Muscle of leg (tissue), 11 donors: Measurements from ENCODE around the gene RAD51B. TPM values are rescaled to one million over a fixed set of nuclear protein-coding genes. Genes with fewer than 3 reads are reported as not detected.
A peak's percentile ranks its signal among the peaks of the same experiment; 100 is the strongest.

Experiments
- DNase-seq: peaks from one replicate; pipeline ENCODE4 v3.0.0; 2013
- H3K27ac ChIP-seq: one replicate; pipeline ENCODE4 v1.5.1; 2013; ENCODE audit warnings: mild to moderate bottlenecking, low read length, control low read depth
- H3K27me3 ChIP-seq: one replicate; pipeline ENCODE4 v1.6.1; 2013; ENCODE audit warnings: low read length; ENCODE audit not compliant: control insufficient read depth, insufficient read depth
- H3K36me3 ChIP-seq: one replicate; pipeline ENCODE4 v1.6.1; 2013; ENCODE audit warnings: low read length; ENCODE audit not compliant: control insufficient read depth, insufficient read depth
- H3K4me1 ChIP-seq: one replicate; pipeline ENCODE4 v1.6.1; 2013; ENCODE audit warnings: low read length; ENCODE audit not compliant: control insufficient read depth, insufficient read depth
- H3K4me3 ChIP-seq: one replicate; pipeline ENCODE4 v1.5.1; 2013; ENCODE audit warnings: low read length, control low read depth
- H3K9me3 ChIP-seq: replicated peaks from 2 replicates; pipeline ENCODE4 v1.6.1; 2013; ENCODE audit warnings: low read depth, low read length; ENCODE audit not compliant: control insufficient read depth
- WGBS: methylation state at CpG from one replicate; pipeline ENCODE4 v1.1.5; 2013; ENCODE audit warnings: missing lambda C conversion rate; ENCODE audit not compliant: insufficient coverage; 5-methylcytosine and 5-hydroxymethylcytosine counted together
- polyA plus RNA-seq, 8 donors: library from polyadenylated mRNA; unstranded; fragments of 120-200 nt; gene quantifications; one replicate each; pipeline versions ENCODE4 v1.2.1 to v1.2.3, GENCODE V29; 2013; ENCODE audit warnings: inconsistent platforms in 1 of 8, low replicate concordance in 1 of 8; ENCODE audit not compliant: insufficient read length in 8 of 8, insufficient read depth in 1 of 8
- total RNA-seq: library from RNA; stranded (reverse); fragments of 120-200 nt; gene quantifications from one replicate; pipeline ENCODE4 v1.2.4, GENCODE V29; 2013

Gene RAD51B
- total and polyA plus RNA-seq, 9 donors, result 6.0 to 16.5 (median 7.2) TPM

GRCh38 chr14:68273413-68273812 lies 453.8 kb downstream of the RAD51B start:
- Histone ChIP-seq H3K9me3 (no peaks in the 10 kb centered on the region), H3K36me3 (no peaks in the 10 kb centered on the region)

DNA sequence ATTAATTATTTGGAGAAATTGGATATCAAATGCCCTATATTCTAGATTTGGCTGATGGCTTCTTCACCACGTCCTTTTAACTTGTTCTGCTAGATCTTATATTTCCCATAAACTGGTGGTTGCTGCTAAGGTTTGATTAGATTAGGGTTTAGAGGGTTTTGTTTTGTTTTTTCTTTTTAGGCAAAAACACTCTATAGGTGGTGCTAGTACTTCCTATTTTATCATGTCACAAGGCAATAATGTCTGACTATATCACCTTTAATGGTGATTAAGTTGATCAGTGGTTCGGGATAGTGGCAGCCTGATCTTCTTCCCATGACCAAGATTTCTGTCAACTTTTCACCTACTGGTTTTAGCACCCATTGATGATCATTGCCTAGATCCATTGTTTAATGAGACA lies 455.1 kb downstream of the RAD51B start:
- DNase-seq, result no peak
- H3K9me3 ChIP-seq, result no peaks in the 10 kb centered on the region
- no CpG with 5 or more reads among the region's 2 CpGs for WGBS

More at GRCh38 chr14:68273413-68273812, 453.8 kb downstream of the RAD51B start:
- no peak overlapping the region for H3K27ac ChIP-seq
- H3K27me3 ChIP-seq, result no peaks in the 10 kb centered on the region
- peaks cover 11% of the 10 kb centered on the region for H3K4me1 ChIP-seq
- H3K4me3 ChIP-seq, result no peak overlapping the region
- no CpG with 5 or more reads among the region's 4 CpGs for WGBS
- no peak for DNase-seq

DNA sequence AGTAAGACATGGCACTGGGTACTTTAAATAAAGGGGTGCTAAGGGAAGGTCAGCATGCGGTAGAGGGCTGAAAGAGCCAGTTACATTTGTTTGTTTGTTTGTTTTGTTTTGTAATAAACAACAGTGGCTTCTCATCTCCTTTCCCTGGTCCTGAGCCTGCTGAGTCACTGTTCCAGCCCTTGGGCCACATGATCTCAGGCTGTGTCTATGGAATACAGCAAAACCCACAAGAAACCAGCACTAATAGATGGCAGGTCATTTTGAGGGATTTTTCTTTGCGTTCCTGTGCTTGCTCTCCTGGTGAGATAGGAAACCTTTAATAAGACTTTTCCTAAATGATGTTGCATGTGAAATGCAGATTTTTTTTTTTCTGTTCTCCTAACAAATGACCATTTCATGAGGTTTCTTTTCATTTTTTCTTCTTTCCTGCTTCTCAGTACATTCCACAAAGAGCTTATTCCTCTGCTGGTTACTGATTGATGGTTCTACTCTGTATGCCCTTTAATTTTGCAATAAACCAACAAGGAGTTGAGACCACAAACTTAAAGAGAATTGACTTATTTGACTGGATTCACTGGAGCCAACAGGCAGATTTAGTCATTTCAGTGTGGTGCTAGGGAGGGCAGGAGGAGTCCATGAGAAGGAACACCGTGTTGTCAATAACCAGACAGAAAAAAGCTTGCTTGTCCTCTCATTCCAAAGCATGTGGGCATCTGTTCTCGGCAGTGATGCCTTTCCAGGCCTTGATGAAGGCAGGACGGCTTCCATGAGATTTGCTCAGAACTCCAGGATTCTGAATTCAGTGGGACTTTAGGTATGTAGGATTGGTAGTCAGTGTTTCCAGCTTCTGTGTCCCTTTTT lies 459.2 kb downstream of the RAD51B start:
- Histone ChIP-seq H3K27ac (no peak overlapping the region), H3K36me3 (no peaks in the 10 kb centered on the region), H3K4me1 (peaks cover 14% of the 10 kb centered on the region), H3K4me3 (no peak overlapping the region), H3K9me3 (no peaks in the 10 kb centered on the region), H3K27me3 (no peaks in the 10 kb centered on the region)
- no peak for DNase-seq
- WGBS, result 93% methylated on average over 3 of the region's 5 CpGs

More for the DNA sequence above, 455.1 kb downstream of the RAD51B start:
- Histone ChIP-seq H3K4me1 (peaks cover 4% of the 10 kb centered on the region), H3K4me3 (no peak overlapping the region), H3K27me3 (no peaks in the 10 kb centered on the region), H3K27ac (no peak overlapping the region), H3K36me3 (no peaks in the 10 kb centered on the region)

GRCh38 chr14:68279437-68279720 lies 459.8 kb downstream of the RAD51B start:
- no peaks in the 10 kb centered on the region for H3K36me3 ChIP-seq
- no peak for DNase-seq
- 60% methylated on average over 1 of the region's 3 CpGs for WGBS
- no peak overlapping the region for H3K4me3 ChIP-seq
- H3K9me3 ChIP-seq, result no peaks in the 10 kb centered on the region
- H3K27me3 ChIP-seq, result no peaks in the 10 kb centered on the region
- H3K4me1 ChIP-seq, result peaks cover 15% of the 10 kb centered on the region
- no peak overlapping the region for H3K27ac ChIP-seq

DNA sequence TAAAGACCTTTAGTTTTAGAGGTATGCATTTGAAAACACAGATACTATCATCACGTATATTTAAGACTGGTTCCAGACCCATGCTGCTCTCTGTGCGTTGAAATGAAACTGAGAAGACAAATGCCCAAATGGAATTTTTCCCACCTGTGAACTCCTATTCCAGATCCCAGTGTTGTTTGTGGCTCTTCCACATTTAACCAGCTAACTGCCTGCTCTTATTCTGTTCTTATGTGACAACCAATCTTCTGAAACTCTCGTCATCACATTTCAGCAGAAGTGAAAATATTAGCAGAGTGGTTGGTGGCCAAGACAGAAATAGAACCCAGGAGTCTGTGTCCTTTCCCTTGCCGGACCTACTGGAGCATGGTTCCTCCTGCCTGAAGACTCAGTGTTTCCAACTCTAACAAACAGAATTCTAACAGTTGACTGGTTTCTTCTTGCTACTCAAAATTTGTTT lies 460.2 kb downstream of the RAD51B start:
- peaks cover 17% of the 10 kb centered on the region for H3K4me1 ChIP-seq
- H3K36me3 ChIP-seq, result no peaks in the 10 kb centered on the region
- no peak overlapping the region for H3K4me3 ChIP-seq
- WGBS, result no CpG with 5 or more reads among the region's 4 CpGs
- no peak overlapping the region for H3K27ac ChIP-seq
- H3K9me3 ChIP-seq, result no peaks in the 10 kb centered on the region
- no peaks in the 10 kb centered on the region for H3K27me3 ChIP-seq
- no peak for DNase-seq

DNA sequence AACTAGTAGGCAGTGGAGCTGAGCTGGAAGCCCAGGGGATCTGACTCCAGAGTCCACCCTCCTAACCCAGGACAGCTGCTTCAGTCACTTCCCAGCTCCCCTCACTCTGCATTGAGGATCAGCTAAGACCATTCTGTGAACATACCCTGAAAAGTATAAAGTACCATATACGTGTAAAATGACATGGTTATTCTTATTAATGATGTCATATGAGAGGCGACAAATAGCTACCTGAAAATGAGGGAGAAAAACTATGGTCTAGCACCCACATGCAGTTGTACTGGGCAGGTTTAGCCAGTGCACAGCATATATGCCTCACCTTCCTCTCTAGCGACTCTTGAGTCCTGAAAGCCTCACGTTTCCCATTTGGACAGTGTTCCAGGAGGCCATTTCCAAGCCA lies 461.9 kb downstream of the RAD51B start:
- WGBS, result no CpG with 5 or more reads among the region's 4 CpGs
- H3K4me3 ChIP-seq, result no peak overlapping the region
- H3K27ac ChIP-seq, result no peak overlapping the region
- H3K9me3 ChIP-seq, result no peaks in the 10 kb centered on the region
- no peak for DNase-seq
- H3K27me3 ChIP-seq, result no peaks in the 10 kb centered on the region
- H3K4me1 ChIP-seq, result peaks cover 23% of the 10 kb centered on the region
- no peaks in the 10 kb centered on the region for H3K36me3 ChIP-seq

DNA sequence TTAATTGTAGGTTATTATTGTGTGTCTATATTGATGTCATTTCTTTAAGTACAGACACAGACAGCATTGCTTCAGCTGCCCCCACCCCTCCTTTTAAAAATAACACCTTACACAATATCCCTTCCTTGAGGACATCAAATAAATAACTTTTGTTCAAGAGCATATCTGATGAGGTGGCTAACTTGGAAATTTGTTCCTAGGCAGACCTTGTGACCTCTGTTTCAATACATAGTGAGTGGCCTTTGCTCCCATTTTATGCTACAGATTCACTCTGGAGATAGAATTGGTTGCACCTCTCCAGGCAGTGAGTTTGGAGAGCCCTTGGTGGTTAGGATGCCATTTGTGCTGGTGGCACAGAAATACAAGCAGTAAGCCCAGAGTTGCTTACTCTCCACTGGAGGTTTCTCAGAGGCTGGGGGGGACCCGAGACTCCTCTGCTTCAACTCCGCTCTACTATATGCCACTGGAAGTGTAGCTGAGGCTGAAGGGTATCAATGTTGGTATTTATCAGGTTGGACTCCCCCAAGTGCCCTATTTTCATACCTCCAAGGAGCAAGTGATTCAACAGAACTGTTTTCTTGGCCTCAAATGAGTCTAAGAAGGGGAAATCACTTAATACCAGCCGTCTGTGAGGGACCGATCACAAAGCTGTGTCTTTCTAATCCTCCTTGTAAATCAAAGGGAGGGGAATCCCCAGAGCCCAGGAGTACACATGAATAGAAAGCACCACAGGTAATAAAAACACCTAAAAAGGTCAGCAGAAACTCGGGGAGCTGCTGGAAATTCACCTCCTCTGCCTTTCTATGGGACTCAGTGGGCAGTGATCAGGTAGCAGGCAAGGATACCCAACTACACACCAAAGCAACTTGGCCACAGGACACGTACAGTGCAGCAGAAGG lies 463.1 kb downstream of the RAD51B start:
- H3K4me3 ChIP-seq, result no peak overlapping the region
- no peaks in the 10 kb centered on the region for H3K36me3 ChIP-seq
- no peaks in the 10 kb centered on the region for H3K27me3 ChIP-seq
- WGBS, result 100% methylated on average over 1 of the region's 6 CpGs
- H3K27ac ChIP-seq, result peak overlapping the region; percentile 13
- H3K9me3 ChIP-seq, result no peaks in the 10 kb centered on the region
- no peak for DNase-seq
- H3K4me1 ChIP-seq, result peaks cover 23% of the 10 kb centered on the region

- Histone ChIP-seq H3K9me3 (no peaks in the 10 kb centered on the region), H3K36me3 (no peaks in the 10 kb centered on the region), H3K4me1 (peaks cover 23% of the 10 kb centered on the region), H3K27ac (peak overlapping the region; percentile 39), H3K27me3 (no peaks in the 10 kb centered on the region), H3K4me3 (no peak overlapping the region)
- DNase-seq, result no peak
- 63% methylated on average over 8 of the region's 11 CpGs for WGBS
Observed at GRCh38 chr14:68283378-68284123, 464.0 kb downstream of the RAD51B start.

DNA sequence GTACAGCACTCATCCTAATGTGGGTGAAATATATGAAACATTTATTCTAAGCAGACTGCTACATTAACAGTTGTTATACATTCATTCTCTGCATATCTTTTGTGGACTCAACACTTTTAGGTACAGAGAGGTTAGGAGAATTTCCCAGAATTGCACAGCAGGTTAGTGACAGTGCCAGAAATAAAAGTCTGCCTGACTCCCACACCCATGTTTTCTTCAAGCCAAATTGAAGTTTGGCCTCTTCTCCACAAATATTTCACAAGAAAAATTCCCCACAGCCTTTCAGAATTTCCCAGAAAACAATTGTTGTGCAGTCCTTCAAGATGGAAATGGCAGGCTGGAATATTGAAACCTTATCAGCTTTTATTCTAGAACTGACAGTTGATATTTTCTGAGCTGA lies 464.8 kb downstream of the RAD51B start:
- Histone ChIP-seq H3K4me1 (peaks cover 21% of the 10 kb centered on the region), H3K9me3 (no peaks in the 10 kb centered on the region), H3K4me3 (no peak overlapping the region), H3K27ac (no peak overlapping the region), H3K27me3 (no peaks in the 10 kb centered on the region), H3K36me3 (no peaks in the 10 kb centered on the region)
- DNase-seq, result peak; percentile 83

GRCh38 chr14:68284834-68285233 lies 465.3 kb downstream of the RAD51B start:
- Histone ChIP-seq H3K27me3 (no peaks in the 10 kb centered on the region), H3K9me3 (no peaks in the 10 kb centered on the region)

More at GRCh38 chr14:68284834-68285233, 465.3 kb downstream of the RAD51B start:
- no peak for DNase-seq
- no peak overlapping the region for H3K4me3 ChIP-seq
- H3K36me3 ChIP-seq, result no peaks in the 10 kb centered on the region
- H3K4me1 ChIP-seq, result peaks cover 21% of the 10 kb centered on the region
- peak overlapping the region; percentile 29 for H3K27ac ChIP-seq
- WGBS, result no CpG with 5 or more reads among the region's 6 CpGs
